Right renal pelvis (tissue), 4 donors: ENCODE measurements around the gene ZNF836. TPM values are rescaled to one million over a fixed set of nuclear protein-coding genes. Genes with fewer than 3 reads are reported as not detected.

Experiments used
- polyA plus RNA-seq, 4 donors: library from polyadenylated mRNA; unstranded; fragments of 120-200 nt; gene quantifications; one replicate each; pipeline ENCODE4 v1.2.1, GENCODE V29; 2013; ENCODE audit not compliant: insufficient read length in 4 of 4

ZNF836 gene
- polyA plus RNA-seq, 4 donors = 16.0 to 17.3 (median 16.9) TPM

Other genes starting within 250 kb of the ZNF836 start
- gene ZNF613, start 244.1 kb downstream of the ZNF836 start, polyA plus RNA-seq = 10 to 100 TPM; 10.9 to 16.4 (median 15.0) TPM
- gene ZNF350, start 184.8 kb downstream of the ZNF836 start, polyA plus RNA-seq = 10 to 100 TPM; 16.2 to 18.6 (median 17.2) TPM
- 10 to 100 TPM; 14.9 to 19.3 (median 18.1) TPM for gene ZNF615, start 163.4 kb downstream of the ZNF836 start, polyA plus RNA-seq
- 10 to 100 TPM; 14.8 to 20.9 (median 18.6) TPM for gene ZNF614, start 143.2 kb downstream of the ZNF836 start, polyA plus RNA-seq
- 10 to 100 TPM; 18.6 to 23.4 (median 22.5) TPM for gene ZNF432, start 122.8 kb downstream of the ZNF836 start, polyA plus RNA-seq
- gene ZNF841, start 75.9 kb downstream of the ZNF836 start, polyA plus RNA-seq = 10 to 100 TPM; 12.4 to 18.5 (median 14.7) TPM
- 10 to 100 TPM; 15.9 to 22.1 (median 19.8) TPM for gene ZNF616, start 31.7 kb downstream of the ZNF836 start, polyA plus RNA-seq
- 100 to 1,000 TPM; 448 to 532 (median 468) TPM for gene PPP2R1A, start 18.4 kb upstream of the ZNF836 start, polyA plus RNA-seq
- 10 to 100 TPM; 17.4 to 23.5 (median 22.2) TPM for gene ZNF766, start 98.0 kb upstream of the ZNF836 start, polyA plus RNA-seq
- 10 to 100 TPM; 13.9 to 20.4 (median 18.7) TPM for gene ZNF480, start 125.5 kb upstream of the ZNF836 start, polyA plus RNA-seq
- 10 to 100 TPM; 10.1 to 15.1 (median 13.2) TPM for gene ZNF610, start 164.6 kb upstream of the ZNF836 start, polyA plus RNA-seq
- gene ZNF880, start 198.3 kb upstream of the ZNF836 start, polyA plus RNA-seq = 10 to 100 TPM; 20.6 to 27.7 (median 23.5) TPM
- gene ZNF528, start 226.2 kb upstream of the ZNF836 start, polyA plus RNA-seq = 10 to 100 TPM; 28.9 to 39.0 (median 30.2) TPM